OCI-LY3 (cell line): Measurements from ENCODE around the gene ZNF525.
A peak's percentile ranks its signal among the peaks of the same experiment; 100 is the strongest.

Experiments used
- H2AFZ ChIP-seq: fragments of 200-600, 300-600 bp; shearing (Covaris generic); 2 replicates; pipeline ENCODE4 v1.6.0; 2014; ENCODE audit warnings: antibody characterized with exemption, low read depth, low read length
- H3K27ac ChIP-seq: fragments of 200-600, 300-600 bp; sonication (generic); 2 replicates; pipeline ENCODE4 v1.5.1; 2014; ENCODE audit warnings: mild to moderate bottlenecking, low read length, moderate library complexity, mixed read lengths
- H3K27me3 ChIP-seq: fragments of 200-600, 300-600 bp; sonication (generic); 2 replicates; pipeline ENCODE4 v1.6.1; 2014; ENCODE audit warnings: low read depth, low read length, mixed read lengths
- H3K36me3 ChIP-seq: fragments of 200-600, 300-600 bp; sonication (generic); replicated peaks from 2 replicates; pipeline ENCODE3; 2014; ENCODE audit warnings: low read depth, low read length, mixed read lengths
- H3K4me1 ChIP-seq: fragments of 300-600, 200-600 bp; sonication (generic); 2 replicates; pipeline ENCODE4 v1.6.1; 2014; ENCODE audit warnings: low read length, mixed read lengths
- H3K4me2 ChIP-seq: fragments of 200-600, 300-600 bp; sonication (generic); 2 replicates; pipeline ENCODE4 v1.6.1; 2014; ENCODE audit warnings: low read length, mixed read lengths
- H3K4me3 ChIP-seq: fragments of 300-600, 200-600 bp; sonication (generic); 2 replicates; pipeline ENCODE4 v1.5.1; 2014; ENCODE audit warnings: antibody characterized with exemption, mild to moderate bottlenecking, low read length, moderate library complexity
- H3K79me2 ChIP-seq: fragments of 300-600, 200-600 bp; shearing (Covaris generic); 2 replicates; pipeline ENCODE4 v1.6.1; 2014; ENCODE audit warnings: mild to moderate bottlenecking, low read length, mixed read lengths
- H3K9ac ChIP-seq: fragments of 300-600, 200-600 bp; shearing (Covaris generic); 2 replicates; pipeline ENCODE4 v1.6.0; 2014; ENCODE audit warnings: mild to moderate bottlenecking, low read length, moderate library complexity
- H3K9me3 ChIP-seq: fragments of 200-600, 300-600 bp; shearing (Covaris generic); 2 replicates; pipeline ENCODE4 v1.6.1; 2014; ENCODE audit warnings: low read length, mixed read lengths; ENCODE audit not compliant: insufficient read depth
- H4K20me1 ChIP-seq: fragments of 200-600, 300-600 bp; sonication (generic); 2 replicates; pipeline ENCODE4 v1.6.1; 2016; ENCODE audit warnings: low read length, mixed read lengths; ENCODE audit not compliant: insufficient read depth
- EZH2phosphoT487 ChIP-seq: fragments of 200-600 bp; shearing (Covaris generic); IDR thresholded peaks from 2 replicates; pipeline ENCODE4 v1.6.1; 2018; ENCODE audit warnings: antibody characterized with exemption, mixed run types, low read depth
- TF ChIP-seq, protein P1 (sequence below): fragments of 200-600, 300-600 bp; sonication (generic); IDR thresholded peaks from 2 replicates; pipeline ENCODE4 v1.5.1; 2014; ENCODE audit warnings: antibody characterized with exemption, low read length, low read depth

The ZNF525 gene

DNA sequence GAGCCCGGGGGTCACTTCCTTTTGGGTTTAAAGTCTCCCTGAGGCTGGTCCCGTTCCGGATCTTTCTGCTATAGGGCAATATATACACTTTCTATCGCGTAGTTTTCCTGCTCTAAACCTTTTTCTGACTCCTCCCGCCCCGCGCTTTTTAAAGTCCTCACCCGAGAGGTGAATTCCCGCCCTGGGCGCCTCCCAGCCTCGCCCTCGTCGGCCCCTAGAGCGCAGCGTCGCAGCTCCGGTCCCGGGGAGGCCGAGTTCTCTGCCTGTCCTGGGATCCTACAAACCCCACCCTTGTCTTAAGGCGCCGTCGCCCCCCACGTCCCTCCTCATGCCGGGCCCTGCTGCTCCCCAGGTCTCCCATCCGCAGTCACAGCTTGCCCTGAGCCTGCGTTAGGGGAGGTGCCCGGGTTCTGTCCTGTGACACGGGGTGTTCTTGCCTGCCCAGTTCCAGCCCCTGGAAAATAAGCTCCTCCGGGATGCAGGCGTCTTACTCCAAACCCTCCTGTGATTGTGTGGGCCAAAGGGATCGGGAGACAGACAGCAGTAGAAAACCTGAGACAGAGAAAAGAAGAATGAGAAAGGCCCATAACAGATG, 491 bp downstream of the ZNF525 start:
- Histone ChIP-seq H3K4me3 (peak overlapping the region; percentile 75), H3K36me3 (no peaks in the 10 kb centered on the region), H3K4me1 (no peaks in the 10 kb centered on the region), H3K27ac (no peak overlapping the region), H3K9ac (peak overlapping the region; percentile 51), H2AFZ (no peak overlapping the region), H4K20me1 (no peaks in the 10 kb centered on the region), H3K4me2 (peak overlapping the region; percentile 62), H3K79me2 (no peaks in the 10 kb centered on the region), H3K9me3 (no peaks in the 10 kb centered on the region), H3K27me3 (no peaks in the 10 kb centered on the region)
- no peak for TF ChIP-seq EZH2phosphoT487
- TF ChIP-seq, protein P1, sequence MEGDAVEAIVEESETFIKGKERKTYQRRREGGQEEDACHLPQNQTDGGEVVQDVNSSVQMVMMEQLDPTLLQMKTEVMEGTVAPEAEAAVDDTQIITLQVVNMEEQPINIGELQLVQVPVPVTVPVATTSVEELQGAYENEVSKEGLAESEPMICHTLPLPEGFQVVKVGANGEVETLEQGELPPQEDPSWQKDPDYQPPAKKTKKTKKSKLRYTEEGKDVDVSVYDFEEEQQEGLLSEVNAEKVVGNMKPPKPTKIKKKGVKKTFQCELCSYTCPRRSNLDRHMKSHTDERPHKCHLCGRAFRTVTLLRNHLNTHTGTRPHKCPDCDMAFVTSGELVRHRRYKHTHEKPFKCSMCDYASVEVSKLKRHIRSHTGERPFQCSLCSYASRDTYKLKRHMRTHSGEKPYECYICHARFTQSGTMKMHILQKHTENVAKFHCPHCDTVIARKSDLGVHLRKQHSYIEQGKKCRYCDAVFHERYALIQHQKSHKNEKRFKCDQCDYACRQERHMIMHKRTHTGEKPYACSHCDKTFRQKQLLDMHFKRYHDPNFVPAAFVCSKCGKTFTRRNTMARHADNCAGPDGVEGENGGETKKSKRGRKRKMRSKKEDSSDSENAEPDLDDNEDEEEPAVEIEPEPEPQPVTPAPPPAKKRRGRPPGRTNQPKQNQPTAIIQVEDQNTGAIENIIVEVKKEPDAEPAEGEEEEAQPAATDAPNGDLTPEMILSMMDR = no peak

DNA sequence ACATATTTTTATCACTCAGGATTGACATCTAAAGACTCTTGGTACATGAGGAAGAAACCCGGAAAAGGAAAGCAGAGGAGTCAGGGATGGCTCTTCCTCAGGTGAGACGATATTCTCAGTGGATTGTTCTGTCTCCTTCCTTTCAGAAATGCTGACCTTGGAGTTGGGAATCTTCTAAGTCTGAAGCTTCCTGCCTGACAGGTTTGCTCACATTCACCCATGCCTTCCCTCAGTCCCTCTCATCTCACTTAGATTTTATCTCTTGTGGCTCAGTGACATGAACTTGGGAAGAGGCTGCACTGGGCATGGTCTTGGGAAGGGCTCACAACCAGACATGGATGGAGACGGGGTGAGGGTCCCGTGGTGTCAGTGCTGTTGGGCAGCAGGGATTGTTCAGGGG, 6.7 kb downstream of the ZNF525 start:
- no peak overlapping the region for H3K4me2 ChIP-seq
- no peak overlapping the region for H3K4me3 ChIP-seq
- H2AFZ ChIP-seq = no peak overlapping the region
- H3K9ac ChIP-seq = no peak overlapping the region
- H3K36me3 ChIP-seq = peaks cover 4% of the 10 kb centered on the region
- TF ChIP-seq, protein P1 = no peak
- TF ChIP-seq EZH2phosphoT487 = no peak
- H3K27me3 ChIP-seq = no peaks in the 10 kb centered on the region
- no peaks in the 10 kb centered on the region for H3K4me1 ChIP-seq
- no peaks in the 10 kb centered on the region for H3K79me2 ChIP-seq
- no peaks in the 10 kb centered on the region for H4K20me1 ChIP-seq
- no peak overlapping the region for H3K27ac ChIP-seq
- no peaks in the 10 kb centered on the region for H3K9me3 ChIP-seq

DNA sequence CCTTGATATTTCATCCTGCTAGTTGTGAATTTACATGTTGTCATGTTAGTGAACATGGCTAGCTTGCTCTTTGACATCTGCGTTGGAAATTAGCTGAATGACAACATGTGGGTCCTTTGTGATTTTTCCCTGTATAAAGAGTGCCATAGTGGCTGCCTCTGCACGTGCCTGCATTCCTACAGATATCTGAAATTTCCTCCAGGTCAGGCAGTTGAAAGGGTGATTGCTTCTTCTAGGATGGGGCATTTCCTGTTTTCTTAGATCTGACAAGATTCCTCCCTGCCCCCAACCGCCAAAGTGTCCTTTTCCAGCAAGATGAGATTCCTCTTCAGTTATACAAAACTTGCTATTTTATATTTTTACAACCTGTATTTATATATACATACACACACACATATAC, 8.8 kb downstream of the ZNF525 start:
- TF ChIP-seq, protein P1 = no peak
- TF ChIP-seq EZH2phosphoT487 = no peak
- peaks cover 4% of the 10 kb centered on the region for H3K36me3 ChIP-seq

DNA sequence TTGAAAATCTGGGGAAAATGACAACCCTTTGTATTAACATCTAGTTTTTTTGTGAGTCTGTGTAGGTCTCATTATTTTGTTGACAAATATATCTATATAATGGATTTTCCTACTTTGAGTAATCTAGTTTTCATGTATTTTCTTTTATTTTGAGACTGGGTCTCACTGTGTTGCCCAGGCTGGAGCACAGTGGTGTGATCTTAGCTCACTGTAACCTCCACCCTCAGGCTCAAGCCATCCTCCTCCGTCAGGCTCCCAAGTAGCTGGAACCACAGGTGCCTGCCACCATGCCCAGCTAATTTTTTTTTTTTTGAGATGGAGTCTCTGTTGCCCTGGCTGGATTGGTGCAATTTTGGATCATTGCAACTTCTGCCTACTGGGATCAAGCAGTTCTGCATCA, 9.2 kb downstream of the ZNF525 start:
- Histone ChIP-seq H3K27ac (no peak overlapping the region), H3K79me2 (no peaks in the 10 kb centered on the region), H3K4me2 (no peak overlapping the region), H2AFZ (no peak overlapping the region), H3K4me1 (no peaks in the 10 kb centered on the region), H3K36me3 (peaks cover 4% of the 10 kb centered on the region), H4K20me1 (no peaks in the 10 kb centered on the region), H3K4me3 (no peak overlapping the region), H3K9ac (no peak overlapping the region), H3K27me3 (no peaks in the 10 kb centered on the region), H3K9me3 (no peaks in the 10 kb centered on the region)
- no peak for TF ChIP-seq EZH2phosphoT487
- TF ChIP-seq, protein P1 = no peak

More for the DNA sequence above, 8.8 kb downstream of the ZNF525 start:
- H3K79me2 ChIP-seq = no peaks in the 10 kb centered on the region
- no peak overlapping the region for H3K4me2 ChIP-seq
- no peak overlapping the region for H3K27ac ChIP-seq
- H3K4me3 ChIP-seq = no peak overlapping the region
- H3K4me1 ChIP-seq = no peaks in the 10 kb centered on the region
- H3K9ac ChIP-seq = no peak overlapping the region
- no peaks in the 10 kb centered on the region for H3K27me3 ChIP-seq
- no peak overlapping the region for H2AFZ ChIP-seq
- no peaks in the 10 kb centered on the region for H3K9me3 ChIP-seq
- H4K20me1 ChIP-seq = no peaks in the 10 kb centered on the region
